ENCODE data around the gene EHD2.
"Not testable (repeated sequence)": the region's sequence is repeated elsewhere in the genome, so short reads cannot be mapped to it uniquely, and the experiment has no call there.

Gene EHD2

DNA sequence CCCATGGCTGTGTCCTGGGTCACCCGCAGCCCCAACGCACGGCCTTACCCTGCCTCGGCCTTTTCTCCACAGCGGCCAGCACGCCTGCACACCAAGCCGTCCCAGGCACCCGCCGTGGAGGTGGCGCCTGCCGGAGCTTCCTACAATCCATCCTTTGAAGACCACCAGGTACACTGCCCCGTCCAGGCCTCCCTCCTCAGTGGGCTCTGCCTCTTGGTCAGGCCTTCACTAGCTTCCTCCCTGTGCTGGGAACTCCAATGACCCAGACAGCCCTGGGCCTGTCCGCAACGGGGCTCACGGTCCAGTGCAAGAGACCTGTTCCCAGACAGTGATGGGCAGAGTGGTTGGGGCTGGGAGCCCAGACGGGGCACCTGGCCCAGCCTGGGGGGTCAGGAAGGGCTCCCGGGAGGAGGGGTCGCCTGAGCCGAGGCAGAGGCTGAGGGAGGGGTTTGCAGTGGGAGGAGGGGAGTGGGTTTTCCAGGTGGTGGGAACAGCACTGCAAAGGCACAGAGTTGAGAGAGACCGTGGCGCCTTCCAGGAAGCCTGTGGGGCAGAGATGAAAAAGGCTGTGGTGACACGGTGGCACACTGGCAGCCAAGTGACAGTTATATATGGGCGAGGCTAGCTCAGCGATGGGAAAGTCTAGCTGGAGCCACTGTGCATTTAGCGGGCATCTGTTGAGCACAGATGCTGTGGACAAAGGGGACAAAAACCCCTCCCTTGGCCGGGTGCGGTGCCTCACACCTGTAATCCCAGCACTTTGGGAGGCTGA lies 39.4 kb downstream of the EHD2 start:
- FAIRE-seq = no peak

DNA sequence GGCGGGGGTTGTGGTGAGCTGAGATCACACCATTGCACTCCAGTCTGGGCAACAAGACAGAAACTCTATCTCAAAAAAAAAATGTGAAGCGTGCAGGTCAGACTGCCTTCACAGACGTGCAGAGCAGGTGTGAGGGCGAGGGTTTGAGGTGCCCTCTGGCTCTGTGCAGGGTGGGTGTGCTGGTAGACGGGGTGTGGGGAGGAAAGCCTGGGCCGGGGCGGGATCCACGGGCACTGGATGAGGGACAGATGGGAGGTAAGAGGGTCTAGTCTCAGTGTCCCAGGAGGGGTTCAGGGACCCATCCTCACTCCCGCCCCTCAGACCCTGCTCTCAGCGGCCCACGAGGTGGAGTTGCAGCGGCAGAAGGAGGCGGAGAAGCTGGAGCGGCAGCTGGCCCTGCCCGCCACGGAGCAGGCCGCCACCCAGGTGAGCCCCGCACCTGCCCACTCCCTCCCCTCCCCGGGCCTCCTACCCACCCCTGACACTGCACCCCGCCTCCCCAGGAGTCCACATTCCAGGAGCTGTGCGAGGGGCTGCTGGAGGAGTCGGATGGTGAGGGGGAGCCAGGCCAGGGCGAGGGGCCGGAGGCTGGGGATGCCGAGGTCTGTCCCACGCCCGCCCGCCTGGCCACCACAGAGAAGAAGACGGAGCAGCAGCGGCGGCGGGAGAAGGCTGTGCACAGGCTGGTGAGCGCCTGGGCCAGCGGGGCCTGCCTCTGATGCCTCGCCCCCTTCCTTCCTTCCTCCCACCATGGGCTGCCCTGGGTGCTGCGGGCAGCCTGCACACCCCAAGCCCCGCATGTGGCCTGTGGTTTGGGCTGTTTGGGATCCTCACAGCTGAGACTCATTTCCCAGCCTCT lies 41.2 kb downstream of the EHD2 start:
- no peak for FAIRE-seq

DNA sequence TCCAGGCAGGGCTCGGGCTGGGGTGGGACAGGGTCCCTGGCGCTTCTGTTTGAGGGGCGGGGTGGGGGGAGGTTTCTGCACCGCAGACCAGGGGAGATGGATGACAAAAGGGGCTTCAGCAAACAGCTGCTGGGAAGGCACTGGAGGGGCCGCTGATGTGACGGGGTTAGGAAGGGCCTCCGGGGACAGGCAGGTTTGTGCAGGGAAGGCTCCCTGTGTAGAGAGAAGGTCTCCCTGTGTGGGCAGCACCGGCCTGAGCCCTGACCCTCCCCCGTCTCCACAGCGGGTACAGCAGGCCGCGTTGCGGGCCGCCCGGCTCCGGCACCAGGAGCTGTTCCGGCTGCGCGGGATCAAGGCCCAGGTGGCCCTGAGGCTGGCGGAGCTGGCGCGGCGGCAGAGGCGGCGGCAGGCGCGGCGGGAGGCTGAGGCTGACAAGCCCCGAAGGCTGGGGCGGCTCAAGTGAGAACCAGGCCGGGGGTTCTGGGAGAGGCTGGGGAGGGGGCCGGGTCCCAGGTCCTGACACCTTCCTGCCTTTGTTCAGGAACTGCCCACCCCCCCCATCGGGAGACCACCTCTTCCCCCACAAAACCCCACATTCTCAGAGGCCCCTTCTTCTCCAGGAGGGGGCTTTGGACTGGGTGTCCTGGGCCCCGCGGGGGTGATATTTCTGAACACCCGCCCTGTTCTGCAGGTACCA lies 42.0 kb downstream of the EHD2 start:
- FAIRE-seq = no peak

DNA sequence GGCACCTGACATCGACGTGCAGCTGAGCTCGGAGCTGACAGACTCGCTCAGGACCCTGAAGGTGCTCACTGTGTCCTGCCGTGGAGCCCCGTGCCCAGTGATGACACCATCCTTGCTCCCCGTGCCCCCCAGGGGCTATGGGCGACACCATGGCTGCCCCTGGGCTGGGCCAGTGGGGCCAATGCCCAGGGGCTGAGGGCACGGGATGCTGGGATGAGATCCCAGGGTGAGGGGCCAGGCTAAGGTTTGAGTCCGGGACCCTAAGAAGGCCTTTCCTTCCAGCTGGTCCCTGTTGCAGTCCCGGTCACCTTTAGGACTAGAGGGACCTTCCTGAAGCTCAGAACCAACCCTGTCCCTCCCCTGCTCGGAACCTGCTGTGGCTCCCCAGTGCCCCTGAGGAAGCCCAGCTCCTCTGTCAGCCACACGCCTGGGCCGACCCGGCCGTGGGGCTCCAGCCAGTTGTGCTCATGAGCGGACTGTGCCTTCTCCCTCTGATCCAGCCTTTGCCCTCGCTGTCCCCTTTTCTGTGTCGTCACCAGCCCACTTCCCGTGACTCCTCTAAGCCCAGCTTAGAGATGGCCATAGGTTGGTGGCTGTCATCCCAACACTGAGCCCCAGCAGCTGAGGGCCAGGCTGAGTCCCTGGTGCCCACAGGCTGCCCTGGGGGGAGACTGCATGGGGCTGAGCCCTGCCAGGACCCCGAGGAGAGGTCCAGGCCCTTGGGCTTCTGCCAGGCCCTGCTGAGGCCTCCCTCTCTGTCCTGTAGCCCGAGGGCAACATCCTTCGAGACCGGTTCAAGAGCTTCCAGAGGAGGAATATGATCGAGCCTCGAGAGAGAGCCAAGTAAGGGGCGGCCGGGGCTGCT lies 42.8 kb downstream of the EHD2 start:
- no peak for FAIRE-seq

DNA sequence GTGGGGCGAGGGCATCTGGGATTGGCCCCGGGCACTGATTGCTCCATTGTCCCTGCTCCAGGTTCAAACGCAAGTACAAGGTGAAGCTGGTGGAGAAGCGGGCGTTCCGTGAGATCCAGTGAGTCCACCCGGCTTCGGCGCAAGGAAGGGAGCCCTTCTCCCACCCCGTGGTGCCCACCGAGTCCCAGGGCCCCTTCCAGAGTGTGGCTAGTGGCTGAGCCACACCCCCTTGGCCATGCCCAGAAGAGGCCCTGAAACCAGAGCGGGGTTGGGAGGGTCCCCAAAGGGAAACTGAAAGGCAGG lies 43.4 kb downstream of the EHD2 start:
- no peak for FAIRE-seq

DNA sequence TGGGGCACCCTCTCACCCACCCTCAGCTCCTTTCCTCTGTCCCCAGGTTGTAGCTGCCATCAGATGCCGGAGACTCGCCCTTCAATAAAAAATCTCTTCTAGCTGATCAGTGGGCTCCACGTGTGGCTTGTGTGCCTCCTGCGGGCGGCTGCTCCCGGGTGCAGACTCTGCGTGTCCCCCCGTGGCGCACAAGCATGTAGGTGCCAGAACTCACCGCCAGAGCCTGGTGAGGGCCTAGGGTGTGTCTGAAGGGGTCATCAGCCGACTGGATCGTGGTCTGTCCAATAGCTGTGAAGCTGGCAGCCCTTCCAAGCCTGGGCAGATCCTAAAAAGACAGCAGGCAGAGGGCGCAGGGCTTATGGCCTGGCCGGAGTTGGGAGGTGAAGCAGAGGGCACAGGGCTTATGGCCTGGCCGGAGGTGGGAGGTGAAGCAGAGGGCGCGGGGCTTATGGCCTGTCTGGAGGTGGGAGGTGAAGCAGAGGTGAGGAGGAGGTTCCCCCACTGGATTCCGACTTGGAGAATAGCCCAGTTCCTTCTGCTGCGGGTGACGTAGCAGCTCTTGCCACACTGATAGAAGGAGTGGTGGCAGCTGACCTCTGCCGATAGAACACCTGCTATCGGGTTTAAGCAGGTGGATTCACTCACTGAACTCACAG lies 43.9 kb downstream of the EHD2 start:
- FAIRE-seq = no peak

DNA sequence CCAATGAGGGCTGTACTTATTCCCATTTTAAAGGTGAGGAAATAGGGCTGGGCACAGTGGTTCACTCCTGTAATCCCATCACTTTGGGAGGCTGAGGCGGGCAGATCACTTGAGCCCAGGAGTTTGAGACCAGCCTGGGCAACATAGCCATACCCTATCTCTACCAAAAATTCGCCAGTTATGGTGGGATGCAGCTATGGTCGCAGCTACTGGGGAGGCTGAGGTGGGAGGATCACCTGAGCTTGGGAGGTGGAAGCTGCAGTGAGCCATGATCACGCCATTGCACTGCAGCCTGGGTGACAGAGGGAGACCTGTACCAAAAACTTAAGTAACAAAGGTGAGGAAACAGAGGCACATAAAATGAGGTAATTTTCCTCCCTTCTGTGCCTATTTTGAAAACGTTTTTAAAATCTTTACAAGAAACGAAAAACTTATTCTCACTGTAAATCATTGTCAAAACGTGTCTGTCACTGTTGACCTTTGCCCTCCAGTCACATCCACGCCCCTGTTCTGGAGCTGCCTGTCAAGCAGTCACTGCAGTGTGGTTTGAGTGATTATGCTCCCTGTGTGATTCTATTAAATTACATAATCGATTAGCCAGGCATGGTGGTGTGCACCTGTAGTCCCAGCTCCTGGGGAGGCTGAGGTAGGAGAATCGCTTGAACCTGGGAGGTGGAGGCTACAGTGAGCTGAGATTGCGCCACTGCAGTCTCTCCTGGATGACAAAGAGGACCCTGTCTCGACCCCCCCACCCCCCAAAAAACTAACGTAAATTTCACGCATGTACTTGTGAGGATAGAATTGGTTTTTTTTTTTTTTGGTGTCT lies 44.6 kb downstream of the EHD2 start:
- FAIRE-seq = no peak

DNA sequence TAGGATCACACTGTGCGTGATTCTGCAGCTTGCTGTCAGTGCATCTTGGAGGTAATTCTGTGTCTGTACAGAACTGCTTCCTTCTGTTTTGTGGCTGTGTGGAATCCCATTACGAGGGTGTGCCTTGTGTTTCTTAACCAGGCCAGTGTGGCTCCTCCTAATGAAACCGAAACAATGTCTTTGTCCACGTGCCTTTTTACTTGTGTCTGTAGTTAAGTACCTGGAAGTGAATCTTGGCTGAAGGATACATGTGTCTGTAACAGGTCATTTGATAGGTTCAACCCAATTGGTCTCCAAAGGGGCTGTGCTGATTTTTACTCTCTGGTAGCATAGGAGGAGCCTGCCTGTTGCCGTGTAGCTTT lies 45.2 kb downstream of the EHD2 start:
- FAIRE-seq = no peak

DNA sequence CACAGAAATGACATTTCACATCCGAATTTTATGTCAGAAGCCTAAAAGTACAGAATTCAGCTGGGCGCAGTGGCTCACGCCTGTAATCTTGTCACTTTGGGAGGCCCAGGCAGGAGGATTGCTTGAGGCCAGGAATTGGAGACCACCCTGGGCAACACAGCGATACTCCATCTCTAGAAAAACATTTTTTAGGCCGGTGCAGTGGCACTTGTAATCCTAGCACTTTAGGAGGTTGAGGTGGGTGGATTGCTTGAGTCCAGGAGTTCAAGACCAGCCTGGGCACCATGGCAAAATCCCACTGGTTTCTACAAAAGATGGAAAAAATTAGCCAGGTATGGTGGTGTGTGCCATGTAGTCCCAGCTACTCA lies 47.4 kb downstream of the EHD2 start:
- no peak for FAIRE-seq

DNA sequence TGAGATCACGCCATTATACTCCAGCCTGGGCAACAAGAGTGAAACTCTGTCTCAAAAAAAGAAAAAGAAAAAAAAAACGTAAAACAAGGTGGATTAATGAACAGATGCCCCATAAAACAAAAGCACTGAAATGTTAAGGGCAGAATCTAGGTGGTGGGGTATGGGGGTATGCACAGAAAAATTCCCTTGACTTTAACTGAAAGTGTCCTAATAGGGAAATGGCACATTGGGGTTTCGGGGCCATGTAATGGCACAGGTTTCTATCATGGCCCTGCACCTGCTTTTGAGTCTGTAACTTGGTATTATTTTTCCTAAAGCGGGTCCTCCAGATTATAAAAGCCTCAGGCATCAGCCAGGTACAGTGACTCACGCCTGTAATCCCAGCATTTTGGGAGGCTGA lies 48.3 kb downstream of the EHD2 start:
- FAIRE-seq = no peak

DNA sequence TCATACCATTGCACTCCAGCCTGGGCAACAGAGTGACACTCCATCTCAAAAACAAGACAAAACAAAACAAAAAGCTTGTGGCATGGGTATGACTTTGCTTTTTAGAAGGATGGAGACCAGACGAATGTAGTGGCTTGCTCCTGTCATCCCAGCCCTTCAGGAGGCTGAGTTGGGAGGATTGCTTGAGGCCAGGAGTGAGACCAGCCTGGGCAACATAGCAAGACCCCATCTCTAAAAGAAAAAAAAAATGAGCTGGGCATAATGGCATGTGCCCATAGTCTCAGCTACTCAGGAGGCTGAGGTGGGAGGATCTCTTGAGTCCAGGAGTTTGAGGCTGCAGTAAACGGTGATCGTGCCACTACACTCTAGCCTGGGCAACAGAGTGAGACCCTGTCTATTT lies 48.9 kb downstream of the EHD2 start:
- no peak for FAIRE-seq

DNA sequence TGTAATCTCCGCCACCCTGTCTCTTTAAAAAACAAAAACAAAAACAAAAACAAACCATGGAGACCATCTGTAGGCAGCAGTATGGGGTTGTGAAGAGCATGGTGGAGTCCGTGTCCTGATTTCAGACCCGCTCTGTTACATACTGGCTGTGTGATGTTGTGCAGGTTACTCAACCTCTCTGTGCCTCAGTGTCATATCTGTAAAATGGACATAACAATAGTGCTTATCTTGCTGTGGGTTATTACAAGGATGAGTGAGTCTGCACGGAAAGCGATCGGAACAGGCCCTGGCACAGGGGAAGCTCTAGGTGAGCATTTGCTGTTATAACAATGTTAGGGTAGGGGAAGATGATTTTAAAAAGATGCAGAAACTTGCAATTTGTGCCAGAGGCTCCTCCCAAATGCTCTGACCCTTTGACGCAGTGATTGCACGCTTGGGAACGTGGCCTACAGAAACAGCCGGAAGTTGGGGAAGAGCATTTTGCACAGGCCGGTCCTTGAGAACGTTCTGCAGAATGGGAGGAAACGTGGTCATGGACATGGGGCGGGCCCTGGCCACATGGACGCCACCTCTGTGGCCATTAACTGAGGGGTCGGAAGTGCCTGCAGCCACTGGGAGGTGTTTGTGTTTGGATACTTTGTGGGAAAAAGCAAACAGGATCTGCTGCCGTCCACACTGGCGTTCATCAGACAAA lies 49.5 kb downstream of the EHD2 start:
- no peak for FAIRE-seq

DNA sequence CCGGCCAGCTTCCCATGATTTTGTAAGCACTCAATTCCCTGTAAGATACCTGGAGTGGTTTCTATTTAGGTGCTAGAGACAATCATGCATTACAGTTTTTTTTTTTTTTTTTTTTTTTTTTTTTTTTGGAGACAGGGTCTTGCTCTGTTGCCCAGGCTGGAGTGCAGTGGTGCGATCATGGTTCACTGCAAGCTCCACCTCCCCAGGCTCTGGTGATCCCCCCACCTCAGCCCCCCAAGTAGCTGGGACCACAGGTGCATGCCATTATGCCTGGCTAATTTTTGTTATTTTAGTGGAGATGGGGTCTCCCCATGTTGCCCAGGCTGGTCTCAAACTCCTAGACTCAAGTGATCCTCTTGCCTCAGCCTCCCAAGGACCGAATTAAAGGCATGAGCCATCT lies 51.5 kb downstream of the EHD2 start:
- FAIRE-seq = not testable (repeated sequence)

DNA sequence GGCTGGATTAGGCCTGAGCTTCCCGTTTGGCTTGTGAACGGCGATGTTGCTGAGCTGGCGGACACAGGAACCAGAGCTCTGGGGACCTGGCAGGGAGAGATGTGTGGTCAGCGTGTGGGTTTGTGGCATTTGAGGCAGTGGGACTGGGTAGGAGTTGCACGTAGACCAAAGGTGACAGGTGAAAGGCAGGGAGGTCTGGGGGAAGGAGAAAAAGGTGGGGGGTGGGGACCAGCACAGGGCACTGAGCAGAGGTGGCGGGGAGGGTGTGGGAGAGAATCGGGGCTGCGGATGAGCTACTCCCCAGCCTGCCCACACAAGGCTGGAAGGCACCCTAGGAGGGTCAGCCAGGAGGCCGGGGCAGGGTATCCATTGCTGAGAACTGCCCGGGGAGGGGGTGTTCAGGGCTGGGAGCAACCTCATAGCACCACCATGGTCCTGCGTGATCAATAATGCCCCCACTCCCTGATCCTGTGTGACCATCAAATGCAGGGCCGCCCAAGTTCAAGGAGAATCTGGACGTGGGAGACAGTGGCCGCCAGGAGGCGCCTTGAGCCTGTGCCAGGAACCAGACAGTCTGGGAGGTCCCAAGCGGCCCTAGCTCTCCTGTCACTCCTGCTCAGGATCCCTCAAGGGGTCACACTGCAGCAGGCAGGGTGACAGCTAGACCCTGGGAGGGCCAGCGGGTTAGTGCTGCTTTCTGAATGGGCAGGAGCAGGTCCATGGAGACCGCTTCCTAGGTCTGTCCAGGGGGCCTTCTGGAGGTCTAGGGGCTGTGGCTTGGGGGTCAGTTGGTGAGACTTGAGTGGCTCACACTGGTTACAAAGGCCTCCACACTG lies 52.5 kb downstream of the EHD2 start:
- no peak for FAIRE-seq

DNA sequence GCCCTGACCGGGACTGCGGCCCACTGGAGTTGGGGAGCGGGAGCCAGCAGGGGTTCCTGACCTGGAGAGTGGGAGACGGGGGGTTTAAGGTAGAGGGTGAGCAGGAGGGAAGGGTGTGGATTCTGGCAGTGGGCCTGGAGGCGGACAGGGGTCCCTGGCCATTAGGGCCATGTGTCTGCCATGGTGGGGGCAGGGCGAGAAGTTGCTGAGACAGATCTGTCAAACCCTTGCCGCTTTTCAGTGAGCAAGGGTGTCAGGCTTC lies 53.1 kb downstream of the EHD2 start:
- FAIRE-seq = no peak

DNA sequence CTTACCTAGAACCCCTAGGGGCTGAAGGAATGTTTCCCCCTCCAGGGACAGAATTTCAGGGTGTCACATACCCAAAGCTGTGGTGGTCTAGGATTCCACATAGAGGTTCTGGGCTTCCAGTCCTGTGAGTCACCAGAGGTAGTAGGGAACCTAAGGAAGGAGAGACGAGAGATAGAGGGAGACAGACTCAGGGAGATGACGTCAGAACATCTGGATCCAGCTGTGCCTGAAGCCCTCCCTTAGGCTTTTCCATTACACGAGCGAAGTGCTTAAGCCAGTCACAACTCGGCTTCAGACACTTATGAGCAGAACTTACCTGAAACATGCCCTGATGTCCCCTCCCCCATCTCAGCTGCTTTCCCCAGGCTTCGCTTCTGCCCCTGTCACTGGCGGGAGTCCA lies 53.4 kb downstream of the EHD2 start:
- no peak for FAIRE-seq

DNA sequence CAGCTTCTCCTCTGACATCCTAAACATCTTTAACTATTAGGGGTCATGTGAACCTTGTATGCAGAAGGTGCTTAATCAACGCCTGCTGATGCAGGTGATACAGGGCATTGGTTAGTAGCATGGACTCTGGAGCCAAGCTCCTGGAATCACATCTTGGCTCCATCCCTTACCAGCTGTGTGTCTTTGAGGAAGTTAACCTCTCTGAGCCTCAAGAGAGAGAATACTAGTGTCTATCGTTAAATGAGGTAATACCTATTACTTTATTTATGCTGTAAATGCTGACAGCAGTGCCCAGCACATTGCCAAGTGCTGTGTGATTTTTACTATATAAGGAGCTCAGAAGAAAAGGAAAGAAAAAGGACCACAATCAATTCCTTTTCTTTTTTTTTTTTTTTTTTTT lies 54.1 kb downstream of the EHD2 start:
- FAIRE-seq = no peak

DNA sequence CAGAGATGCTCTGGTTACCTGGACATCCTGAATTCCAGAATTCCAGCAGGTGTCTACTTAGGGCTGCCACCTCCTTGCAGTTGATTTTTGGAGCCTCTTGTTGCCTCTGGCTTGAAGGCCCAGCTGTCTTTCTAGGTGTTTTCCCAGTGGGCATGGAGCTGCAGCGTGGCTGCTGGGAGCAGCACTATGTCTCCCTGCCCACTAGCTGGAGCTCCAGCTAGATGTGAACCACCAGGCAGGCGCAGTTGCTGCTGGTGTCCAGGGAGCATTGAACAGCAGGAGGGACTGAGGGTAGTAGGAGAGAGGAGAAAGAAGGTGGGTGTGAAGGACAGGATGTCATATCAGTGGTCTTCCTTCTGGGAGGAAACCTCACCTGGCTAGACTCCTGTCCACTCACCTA lies 55.4 kb downstream of the EHD2 start:
- FAIRE-seq = no peak

DNA sequence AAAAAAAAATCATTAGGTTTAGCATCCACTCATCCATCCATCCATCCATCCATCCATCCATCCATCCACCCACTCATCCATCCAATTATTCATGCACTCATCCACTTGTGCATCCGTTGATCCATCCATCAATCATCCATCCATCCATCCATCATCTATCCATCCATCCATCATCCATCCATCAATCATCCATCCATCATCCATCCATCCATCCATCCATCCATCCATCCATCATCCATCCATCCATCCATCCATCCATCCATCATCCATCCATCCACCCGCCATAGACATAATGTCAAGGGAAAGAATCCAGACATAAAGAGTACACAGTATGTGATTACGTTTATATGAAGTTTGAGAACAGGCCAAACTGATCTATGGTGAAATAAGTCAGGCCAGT lies 56.3 kb downstream of the EHD2 start:
- FAIRE-seq = no peak

DNA sequence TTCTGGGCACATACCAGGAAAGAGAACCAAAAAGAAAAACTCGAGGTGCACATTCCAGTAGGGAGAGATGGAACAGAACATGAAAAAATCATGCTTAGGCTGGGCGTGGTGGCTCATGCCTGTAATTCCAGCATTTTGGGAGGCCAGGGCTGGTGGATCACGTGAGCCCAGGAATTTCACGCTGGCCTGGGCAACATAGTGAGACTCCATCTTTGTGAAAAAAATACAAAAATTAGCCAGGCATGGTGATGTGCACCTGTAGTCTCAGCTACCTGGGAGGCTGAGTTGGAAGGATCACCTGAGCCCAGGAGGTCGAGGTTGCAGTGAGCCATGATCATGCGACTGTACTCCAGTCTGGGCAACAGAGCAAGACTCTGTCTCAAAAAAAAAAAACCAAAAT lies 58.1 kb downstream of the EHD2 start:
- not testable (repeated sequence) for FAIRE-seq
